Activated CD8-positive, alpha-beta T cell treated with anti-CD3 and anti-CD28 coated beads for 36 hours (primary cell): Measurements from ENCODE around the gene UBE2D4. TPM values are rescaled to one million over a fixed set of nuclear protein-coding genes. Genes with fewer than 3 reads are reported as not detected.
"Not testable (repeated sequence)": the region's sequence is repeated elsewhere in the genome, so short reads cannot be mapped to it uniquely, and the experiment has no call there.

Experiments
- ATAC-seq: fragments of 200-7000 bp; cut with Tn5 transposase; one replicate; pipeline ENCODE4 v1.10.0; 2021; ENCODE audit warnings: mild to moderate bottlenecking, moderate library complexity
- CTCF ChIA-PET: fragments of 350-600 bp; sonication (Branson Sonifier 250); formaldehyde crosslinking; loops from one replicate; lab custom pipeline; 2021; ENCODE audit warnings: antibody characterized with exemption; lab: Charles Lee
- POLR2A ChIA-PET: fragments of 350-600 bp; sonication (Branson Sonifier 250); formaldehyde crosslinking; loops from one replicate; lab custom pipeline; 2021; ENCODE audit warnings: antibody characterized with exemption; lab: Charles Lee
- DNase-seq: peaks from one replicate; pipeline ENCODE4 v3.0.0-alpha.2; 2020
- H3K27ac Mint-ChIP-seq: one replicate; pipeline ENCODE4 v1.8.0; 2021; ENCODE audit warnings: mild to moderate bottlenecking, mixed read lengths
- H3K27me3 Mint-ChIP-seq: one replicate; pipeline ENCODE4 v1.8.0; 2021; ENCODE audit warnings: mixed read lengths
- H3K36me3 Mint-ChIP-seq: one replicate; pipeline ENCODE4 v1.8.0; 2021; ENCODE audit warnings: low read depth, mixed read lengths
- H3K4me1 Mint-ChIP-seq: one replicate; pipeline ENCODE4 v1.8.0; 2021; ENCODE audit warnings: low read depth, mixed read lengths
- H3K4me3 Mint-ChIP-seq: one replicate; pipeline ENCODE4 v1.8.0; 2021; ENCODE audit warnings: mild to moderate bottlenecking, moderate library complexity, mixed read lengths
- H3K9me3 Mint-ChIP-seq: one replicate; pipeline ENCODE4 v1.8.0; 2021; ENCODE audit warnings: mixed read lengths
- intact Hi-C: fragments of 100-400 bp; cut with micrococcal nuclease; formaldehyde crosslinking; loops from one replicate; pipeline ENCODE4 v1.10.0; 2022
- total RNA-seq, 2 experiments: library from RNA; stranded (reverse); gene quantifications; one replicate each; pipeline ENCODE4 v1.2.3, GENCODE V29; 2021
- TF ChIP-seq, protein P1 (sequence below): fragments of 200-600 bp; IDR thresholded peaks from one replicate; pipeline ENCODE4 v1.8.0; 2022; ENCODE audit warnings: antibody characterized with exemption, mild to moderate bottlenecking

The UBE2D4 gene
- total RNA-seq, 2 experiments from 2014 or later: 8.8 to 10.2 TPM

DNA sequence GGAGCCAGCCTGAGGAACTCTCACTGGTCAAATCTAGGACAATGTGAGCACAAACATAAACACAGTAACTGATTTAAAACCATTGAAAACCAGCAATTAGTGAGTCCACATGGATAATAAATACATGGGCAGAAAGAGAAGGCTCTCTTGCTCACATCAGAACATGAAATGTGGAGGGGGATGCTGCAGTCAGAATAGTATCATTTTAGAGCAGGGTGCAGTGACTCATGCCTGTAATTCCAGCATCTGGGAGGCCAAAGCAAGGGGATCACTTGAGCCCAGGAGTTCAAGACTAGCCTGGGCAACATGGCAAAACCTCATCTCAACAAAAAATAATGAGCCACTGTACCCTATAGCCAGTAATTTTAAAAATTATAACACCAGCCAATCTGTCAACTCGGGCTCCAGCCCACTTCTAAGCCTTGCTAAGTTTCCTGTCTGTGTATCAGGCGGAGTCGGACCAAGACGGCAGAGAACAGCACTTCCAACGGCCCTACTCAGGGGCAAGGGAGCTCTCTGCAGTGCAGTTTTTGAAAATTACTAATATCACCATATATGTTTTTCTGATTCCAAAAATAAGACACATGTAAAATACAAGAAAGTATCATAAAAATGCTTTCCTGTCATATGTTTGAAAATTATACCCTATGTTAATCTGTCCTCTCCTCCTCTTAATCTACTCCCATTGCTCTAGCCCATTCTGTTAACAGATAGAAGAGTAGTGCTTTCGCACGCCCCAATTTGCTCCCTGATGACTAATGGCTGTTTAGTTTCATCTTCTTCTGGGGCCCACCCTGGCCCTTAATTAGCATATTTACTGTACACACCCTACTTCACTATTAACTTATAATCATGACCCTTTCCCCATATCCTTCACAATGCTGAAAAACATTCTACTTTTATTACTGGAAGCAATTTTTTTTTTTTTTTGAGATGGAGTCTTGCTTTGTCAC is 37.0 kb upstream of the UBE2D4 start:
- TF ChIP-seq, protein P1, sequence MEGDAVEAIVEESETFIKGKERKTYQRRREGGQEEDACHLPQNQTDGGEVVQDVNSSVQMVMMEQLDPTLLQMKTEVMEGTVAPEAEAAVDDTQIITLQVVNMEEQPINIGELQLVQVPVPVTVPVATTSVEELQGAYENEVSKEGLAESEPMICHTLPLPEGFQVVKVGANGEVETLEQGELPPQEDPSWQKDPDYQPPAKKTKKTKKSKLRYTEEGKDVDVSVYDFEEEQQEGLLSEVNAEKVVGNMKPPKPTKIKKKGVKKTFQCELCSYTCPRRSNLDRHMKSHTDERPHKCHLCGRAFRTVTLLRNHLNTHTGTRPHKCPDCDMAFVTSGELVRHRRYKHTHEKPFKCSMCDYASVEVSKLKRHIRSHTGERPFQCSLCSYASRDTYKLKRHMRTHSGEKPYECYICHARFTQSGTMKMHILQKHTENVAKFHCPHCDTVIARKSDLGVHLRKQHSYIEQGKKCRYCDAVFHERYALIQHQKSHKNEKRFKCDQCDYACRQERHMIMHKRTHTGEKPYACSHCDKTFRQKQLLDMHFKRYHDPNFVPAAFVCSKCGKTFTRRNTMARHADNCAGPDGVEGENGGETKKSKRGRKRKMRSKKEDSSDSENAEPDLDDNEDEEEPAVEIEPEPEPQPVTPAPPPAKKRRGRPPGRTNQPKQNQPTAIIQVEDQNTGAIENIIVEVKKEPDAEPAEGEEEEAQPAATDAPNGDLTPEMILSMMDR: no peak
- peak; percentile 54 for DNase-seq
- no peak overlapping the region for H3K27ac Mint-ChIP-seq
- ChIA-PET POLR2A (interaction anchor here (0.7 kb wide), 2 partner anchors 20 to 54 kb away, joined by 3 to 4 read pairs; partner anchors contain the start of gene MRPS24), CTCF (no interaction called here)
- H3K4me1 Mint-ChIP-seq: peaks cover 37% of the 10 kb centered on the region
- H3K4me3 Mint-ChIP-seq: no peak overlapping the region
- no peaks in the 10 kb centered on the region for H3K9me3 Mint-ChIP-seq
- no peaks in the 10 kb centered on the region for H3K27me3 Mint-ChIP-seq
- peak; percentile 86 for ATAC-seq
- H3K36me3 Mint-ChIP-seq: peaks cover 1% of the 10 kb centered on the region
- intact Hi-C loops: no loop called here

DNA sequence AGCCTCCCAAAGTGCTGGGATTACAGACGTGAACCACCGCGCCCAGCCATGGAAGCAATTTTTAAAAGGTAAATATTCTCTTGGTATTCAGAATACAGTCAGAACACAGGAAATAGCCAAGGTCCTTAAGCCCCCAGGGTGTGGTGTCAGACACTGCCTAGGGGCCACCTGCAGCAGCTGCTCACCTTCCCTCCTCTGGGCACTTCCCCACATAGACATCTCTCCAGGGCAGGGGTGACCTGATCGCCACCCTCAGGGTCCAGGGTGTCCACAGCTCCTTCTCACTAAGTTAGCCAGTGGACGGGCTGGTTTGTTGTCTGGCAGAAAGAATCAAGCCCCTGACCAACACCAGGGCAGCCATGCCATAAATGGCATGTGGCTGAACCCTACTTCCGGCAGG is 35.8 kb upstream of the UBE2D4 start:
- CTCF ChIA-PET: no interaction called here

DNA sequence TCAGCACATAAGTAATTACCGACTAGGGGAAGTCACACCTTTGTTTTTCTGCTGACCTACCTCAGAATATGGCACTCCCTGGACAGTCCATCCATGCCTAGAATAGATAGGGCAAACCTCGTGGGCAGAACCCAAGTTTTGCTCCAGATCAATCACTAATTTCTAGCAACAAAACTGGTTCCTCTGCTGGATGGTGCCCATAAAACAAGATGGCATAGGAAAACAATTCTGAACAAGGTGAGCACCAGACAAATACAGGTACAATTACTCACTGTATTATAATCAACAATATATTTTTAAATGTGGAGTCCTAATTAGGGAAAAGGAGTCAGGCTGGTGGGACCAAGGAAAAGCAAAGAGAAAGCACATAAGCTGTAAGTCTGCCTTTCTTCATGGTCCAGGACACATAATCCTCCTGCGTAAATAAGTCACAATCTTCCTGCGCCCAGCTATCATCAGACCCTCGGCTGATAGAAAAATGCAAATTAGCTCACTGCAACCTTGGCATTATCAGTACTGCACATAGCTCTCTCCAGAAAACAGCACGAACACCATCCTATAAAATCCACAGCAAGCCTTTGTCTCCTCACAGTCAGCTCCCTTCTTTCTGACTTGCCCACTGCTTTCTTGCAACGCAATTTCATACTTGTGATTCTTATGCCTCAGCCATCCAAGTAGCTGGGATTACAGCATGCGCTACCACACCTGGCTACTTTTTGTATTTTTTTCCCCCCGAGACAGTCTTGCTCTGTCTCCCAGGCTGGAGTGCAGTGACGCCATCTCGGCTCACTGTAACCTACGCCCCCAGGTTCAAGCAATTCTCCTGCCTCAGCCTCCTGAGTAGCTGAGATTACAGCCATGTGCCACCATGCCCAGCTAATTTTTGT is 34.9 kb upstream of the UBE2D4 start:
- ChIA-PET POLR2A (interaction anchor here (0.6 to 1.2 kb wide), 2 partner anchors 13 to 241 kb away, joined by 3 read pairs; no protein-coding TSS in a partner anchor), CTCF (interaction anchor here (0.7 kb wide), 1 partner anchor 447 kb away, joined by 3 read pairs; no protein-coding TSS in a partner anchor)
- H3K27me3 Mint-ChIP-seq: no peaks in the 10 kb centered on the region
- no peaks in the 10 kb centered on the region for H3K9me3 Mint-ChIP-seq
- DNase-seq: no peak
- H3K4me1 Mint-ChIP-seq: peaks cover 40% of the 10 kb centered on the region
- ATAC-seq: no peak
- H3K4me3 Mint-ChIP-seq: no peak overlapping the region
- H3K27ac Mint-ChIP-seq: no peak overlapping the region
- H3K36me3 Mint-ChIP-seq: peaks cover 7% of the 10 kb centered on the region
- TF ChIP-seq, protein P1: no peak
- intact Hi-C loops: no loop called here

More for the DNA sequence above, 35.8 kb upstream of the UBE2D4 start:
- ATAC-seq: no peak
- intact Hi-C loops: no loop called here
- Mint-ChIP-seq H3K27me3 (no peaks in the 10 kb centered on the region), H3K27ac (no peak overlapping the region), H3K4me3 (no peak overlapping the region), H3K9me3 (no peaks in the 10 kb centered on the region), H3K36me3 (peaks cover 2% of the 10 kb centered on the region), H3K4me1 (peaks cover 40% of the 10 kb centered on the region)
- POLR2A ChIA-PET: no interaction called here
- DNase-seq: no peak
- TF ChIP-seq, protein P1: no peak

DNA sequence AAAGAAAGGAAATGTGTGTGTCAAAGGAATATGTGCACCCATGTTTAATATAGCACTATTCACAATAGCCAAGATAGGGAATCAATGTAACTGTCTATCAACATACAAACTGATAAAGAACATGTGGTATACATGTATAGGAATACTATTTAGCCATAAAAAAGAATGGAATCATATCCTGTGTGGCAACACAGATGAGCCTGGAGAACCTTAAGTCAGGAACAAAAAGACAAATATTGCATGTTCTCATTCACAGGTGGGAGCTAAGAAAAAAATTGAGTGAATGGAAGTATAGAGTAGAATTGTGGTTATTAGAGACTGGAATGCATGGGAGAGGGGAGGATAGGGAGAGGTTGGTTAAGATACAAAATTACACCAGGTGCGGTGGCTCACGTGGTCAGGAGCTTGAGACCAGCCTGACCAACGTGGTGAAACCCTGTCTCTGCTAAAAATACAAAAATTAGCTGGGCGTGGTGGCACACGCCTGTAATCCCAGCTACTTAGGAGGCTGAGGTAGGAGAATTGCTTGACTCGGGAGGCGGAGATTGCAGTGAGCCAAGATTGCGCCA is 30.3 kb upstream of the UBE2D4 start:
- H3K27ac Mint-ChIP-seq: no peak overlapping the region
- peaks cover 6% of the 10 kb centered on the region for H3K36me3 Mint-ChIP-seq
- no peaks in the 10 kb centered on the region for H3K27me3 Mint-ChIP-seq
- DNase-seq: no peak
- no peak for ATAC-seq
- no peaks in the 10 kb centered on the region for H3K9me3 Mint-ChIP-seq
- H3K4me1 Mint-ChIP-seq: peaks cover 32% of the 10 kb centered on the region
- POLR2A ChIA-PET: interaction anchor here (1.6 kb wide), 1 partner anchor 14 kb away, joined by 5 read pairs; no protein-coding TSS in a partner anchor
- CTCF ChIA-PET: interaction anchor here (1.0 kb wide), 1 partner anchor 12 kb away, joined by 3 read pairs; no protein-coding TSS in a partner anchor
- TF ChIP-seq, protein P1: no peak
- intact Hi-C loops: no loop called here
- H3K4me3 Mint-ChIP-seq: no peak overlapping the region

DNA sequence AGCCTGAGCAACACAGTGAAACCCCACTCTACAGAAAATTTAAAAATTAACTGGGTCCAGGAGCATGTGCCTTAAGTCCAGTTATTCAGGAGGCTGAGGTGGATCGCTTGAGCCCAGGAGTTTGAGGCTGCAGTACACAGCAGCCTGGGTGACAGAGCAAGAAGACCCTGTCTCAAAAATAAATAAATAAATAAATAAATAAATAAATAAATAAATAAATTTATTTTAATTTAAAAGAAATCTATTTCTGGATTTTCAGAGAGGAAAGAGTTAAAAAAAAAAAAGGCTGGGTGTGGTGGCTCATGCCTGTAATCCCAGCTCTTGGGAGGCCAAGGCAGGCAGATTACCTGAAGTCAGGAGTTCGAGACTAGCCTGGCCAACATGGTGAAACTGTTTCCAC is 27.7 kb upstream of the UBE2D4 start:
- ATAC-seq, CTCF ChIA-PET, H3K27ac Mint-ChIP-seq, DNase-seq, H3K4me3 Mint-ChIP-seq, H3K27me3 Mint-ChIP-seq, H3K9me3 Mint-ChIP-seq, intact Hi-C loops, H3K36me3 Mint-ChIP-seq: not testable (repeated sequence)
- POLR2A ChIA-PET: interaction anchor here (1.8 kb wide), 1 partner anchor 15 kb away, joined by 5 read pairs; no protein-coding TSS in a partner anchor
- peaks cover 30% of the 10 kb centered on the region for H3K4me1 Mint-ChIP-seq
